WI38 (cell line): ENCODE measurements around the gene RTCB.
"Not testable (repeated sequence)": the region's sequence is repeated elsewhere in the genome, so short reads cannot be mapped to it uniquely, and the experiment has no call there.

Experiments
- H3K4me3 ChIP-seq: 2 replicates; pipeline ENCODE4 v1.5.1; 2011; ENCODE audit warnings: low read depth, mild to moderate bottlenecking, control low read depth, low read length
- TF ChIP-seq, protein P1 (sequence below): IDR thresholded peaks from 2 replicates; pipeline ENCODE4 v1.5.1; 2012; ENCODE audit warnings: low read depth, mild to moderate bottlenecking, control low read depth, low read length

The RTCB gene

DNA sequence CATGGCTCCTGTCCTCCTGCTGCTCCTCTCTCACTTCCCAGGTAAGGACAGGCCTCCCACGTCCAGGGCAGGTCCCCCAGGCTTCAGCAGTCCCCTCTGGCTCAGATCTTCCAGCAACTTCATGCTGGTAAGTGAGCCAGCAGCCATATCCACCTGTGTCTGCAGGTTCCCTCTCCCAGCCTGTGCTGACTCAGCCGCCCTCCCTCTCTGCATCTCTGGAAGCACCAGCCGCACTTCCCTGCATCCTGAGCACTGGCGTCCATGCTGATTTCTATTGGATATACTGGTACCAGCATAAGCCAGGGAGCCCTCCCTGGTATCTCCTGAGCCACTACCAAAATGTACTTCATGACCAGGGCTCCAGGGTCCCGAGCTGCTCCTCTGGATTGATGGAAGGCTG, 35.4 kb downstream of the RTCB start:
- no peak overlapping the region for H3K4me3 ChIP-seq
- TF ChIP-seq, protein P1, sequence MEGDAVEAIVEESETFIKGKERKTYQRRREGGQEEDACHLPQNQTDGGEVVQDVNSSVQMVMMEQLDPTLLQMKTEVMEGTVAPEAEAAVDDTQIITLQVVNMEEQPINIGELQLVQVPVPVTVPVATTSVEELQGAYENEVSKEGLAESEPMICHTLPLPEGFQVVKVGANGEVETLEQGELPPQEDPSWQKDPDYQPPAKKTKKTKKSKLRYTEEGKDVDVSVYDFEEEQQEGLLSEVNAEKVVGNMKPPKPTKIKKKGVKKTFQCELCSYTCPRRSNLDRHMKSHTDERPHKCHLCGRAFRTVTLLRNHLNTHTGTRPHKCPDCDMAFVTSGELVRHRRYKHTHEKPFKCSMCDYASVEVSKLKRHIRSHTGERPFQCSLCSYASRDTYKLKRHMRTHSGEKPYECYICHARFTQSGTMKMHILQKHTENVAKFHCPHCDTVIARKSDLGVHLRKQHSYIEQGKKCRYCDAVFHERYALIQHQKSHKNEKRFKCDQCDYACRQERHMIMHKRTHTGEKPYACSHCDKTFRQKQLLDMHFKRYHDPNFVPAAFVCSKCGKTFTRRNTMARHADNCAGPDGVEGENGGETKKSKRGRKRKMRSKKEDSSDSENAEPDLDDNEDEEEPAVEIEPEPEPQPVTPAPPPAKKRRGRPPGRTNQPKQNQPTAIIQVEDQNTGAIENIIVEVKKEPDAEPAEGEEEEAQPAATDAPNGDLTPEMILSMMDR, result no peak

DNA sequence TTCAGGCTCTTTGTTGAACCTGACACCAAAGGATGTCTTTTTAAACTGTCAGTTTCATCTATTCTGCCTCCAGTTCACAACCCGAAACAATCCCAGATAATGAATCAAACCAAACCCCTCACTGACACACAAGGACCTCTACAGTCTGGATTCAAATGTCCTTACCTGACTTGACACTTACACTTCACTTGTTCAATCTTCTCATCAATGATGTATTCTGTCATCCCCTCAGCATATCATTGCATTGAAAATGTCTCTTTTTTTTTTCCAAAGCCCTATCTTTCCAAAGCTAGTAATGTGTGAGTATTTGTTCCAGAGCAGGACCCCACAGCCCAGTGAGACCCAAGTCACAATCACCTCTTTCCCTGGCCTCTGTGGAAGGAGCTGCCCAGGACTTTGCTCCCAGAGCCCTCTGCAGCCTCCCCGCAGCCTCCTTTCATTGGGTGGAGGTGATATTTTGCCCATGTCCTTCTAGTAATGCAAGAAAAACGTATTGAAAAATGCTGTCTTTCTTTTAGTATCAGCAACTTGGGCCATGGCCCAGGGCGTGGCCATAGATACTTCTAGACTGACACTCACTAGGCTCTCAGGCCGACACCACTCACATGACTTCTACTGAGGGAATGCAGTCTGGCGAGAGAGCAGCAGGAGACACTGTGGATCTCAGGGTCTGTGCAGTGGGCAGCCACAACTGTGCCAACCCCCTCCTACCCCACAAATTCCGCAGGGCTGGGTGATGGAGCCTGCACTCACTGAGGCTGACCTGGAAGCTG, 36.2 kb downstream of the RTCB start:
- TF ChIP-seq, protein P1, result no peak
- no peak overlapping the region for H3K4me3 ChIP-seq

DNA sequence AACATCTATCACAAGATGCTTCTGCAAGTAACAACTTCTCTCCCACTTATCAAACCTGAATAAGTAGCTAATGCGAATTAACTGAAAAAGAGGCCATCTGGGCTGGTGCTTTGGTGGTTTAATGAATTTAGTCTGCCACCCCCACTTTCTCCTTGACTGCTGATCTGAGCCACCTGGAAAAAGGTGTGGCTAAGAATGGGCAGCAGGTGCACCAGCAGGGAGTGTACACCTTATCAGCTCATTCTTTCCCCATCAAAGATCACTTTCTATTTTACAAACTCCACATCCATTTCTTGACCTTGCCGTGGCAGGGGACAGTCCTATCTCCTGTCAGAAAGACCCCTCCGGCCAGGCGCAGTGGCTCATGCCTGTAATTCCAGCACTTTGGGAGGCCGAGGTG, 47.8 kb downstream of the RTCB start:
- TF ChIP-seq, protein P1, result no peak
- H3K4me3 ChIP-seq, result no peak overlapping the region

DNA sequence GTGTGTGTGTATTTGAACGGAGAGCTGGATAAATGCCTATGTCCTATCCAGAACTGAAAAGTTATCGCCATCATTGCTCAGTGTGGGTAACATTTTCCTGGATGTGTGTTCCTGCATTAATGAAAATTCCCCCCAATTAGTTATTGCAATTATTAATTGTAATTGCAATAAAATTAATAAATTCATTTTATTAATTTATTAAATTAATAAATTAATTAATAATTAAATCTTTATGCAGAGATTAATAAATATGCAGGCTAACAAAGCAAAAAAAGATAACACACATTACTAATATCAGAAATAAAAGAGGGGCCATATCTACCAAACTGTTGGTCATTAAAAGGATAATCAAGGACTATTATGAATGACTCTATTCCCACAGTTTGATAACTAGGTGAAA, 50.8 kb downstream of the RTCB start:
- H3K4me3 ChIP-seq, result no peak overlapping the region
- TF ChIP-seq, protein P1, result no peak

DNA sequence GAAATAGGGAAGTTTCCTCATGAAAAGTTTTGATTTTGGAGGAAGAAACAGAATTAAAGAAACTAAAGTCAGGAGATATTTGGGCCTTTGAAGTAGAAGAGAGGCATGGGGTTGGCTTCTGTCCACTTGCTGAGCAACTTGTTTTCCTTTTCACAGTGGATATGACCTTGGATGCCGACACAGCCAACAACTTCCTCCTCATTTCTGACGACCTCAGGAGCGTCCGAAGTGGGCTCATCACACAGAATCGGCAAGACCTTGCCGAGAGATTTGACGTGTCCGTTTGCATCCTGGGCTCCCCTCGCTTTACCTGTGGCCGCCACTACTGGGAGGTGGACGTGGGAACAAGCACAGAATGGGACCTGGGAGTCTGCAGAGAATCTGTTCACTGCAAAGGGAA, 52.0 kb downstream of the RTCB start:
- not testable (repeated sequence) for H3K4me3 ChIP-seq

DNA sequence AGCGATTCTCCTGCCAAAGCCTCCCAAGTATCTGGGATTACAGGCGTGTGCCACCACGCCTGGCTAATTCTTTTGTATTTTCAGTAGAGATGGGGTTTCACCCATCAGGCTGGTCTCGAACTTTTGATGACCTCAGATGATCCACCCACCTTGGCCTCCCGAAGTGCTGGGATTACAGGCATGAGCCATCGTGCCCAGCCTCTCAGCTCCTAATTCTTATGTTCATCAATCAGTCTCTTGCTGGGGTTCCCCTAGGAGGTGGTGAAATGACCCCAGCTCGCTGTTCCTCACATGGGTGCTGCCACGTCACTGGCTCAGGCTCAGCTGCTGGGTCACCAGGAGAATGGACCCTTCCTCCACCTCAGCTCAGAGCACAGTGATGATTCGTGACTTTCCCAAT, 54.5 kb downstream of the RTCB start, which contains the start of gene RFPL3:
Gene RFPL3, plus strand, starts transcription at position 301 of the 400 bp plus-strand sequence. CDS start 205 bp downstream, outside the sequence.
- H3K4me3 ChIP-seq, result not testable (repeated sequence)

DNA sequence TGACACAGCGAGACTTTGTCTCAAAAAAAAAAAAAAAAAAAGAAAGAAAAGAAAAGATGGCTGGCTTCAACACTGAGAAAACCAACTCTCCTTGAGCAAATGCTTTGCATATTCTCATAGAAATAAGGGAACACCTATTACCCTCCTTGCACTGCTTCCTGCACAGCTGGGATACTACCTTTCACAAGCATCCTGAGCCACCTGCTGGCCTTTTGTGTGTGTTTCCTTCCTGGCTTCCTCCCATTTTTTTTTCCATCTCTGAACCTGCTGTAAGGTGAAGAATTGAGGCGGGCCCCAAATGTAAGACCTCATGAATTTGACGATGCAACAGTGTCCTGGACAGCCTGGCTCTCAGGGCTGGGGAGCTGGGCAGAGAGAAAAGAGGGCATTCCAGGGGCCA, 56.3 kb downstream of the RTCB start:
- H3K4me3 ChIP-seq, result no peak overlapping the region
- TF ChIP-seq, protein P1, result no peak

DNA sequence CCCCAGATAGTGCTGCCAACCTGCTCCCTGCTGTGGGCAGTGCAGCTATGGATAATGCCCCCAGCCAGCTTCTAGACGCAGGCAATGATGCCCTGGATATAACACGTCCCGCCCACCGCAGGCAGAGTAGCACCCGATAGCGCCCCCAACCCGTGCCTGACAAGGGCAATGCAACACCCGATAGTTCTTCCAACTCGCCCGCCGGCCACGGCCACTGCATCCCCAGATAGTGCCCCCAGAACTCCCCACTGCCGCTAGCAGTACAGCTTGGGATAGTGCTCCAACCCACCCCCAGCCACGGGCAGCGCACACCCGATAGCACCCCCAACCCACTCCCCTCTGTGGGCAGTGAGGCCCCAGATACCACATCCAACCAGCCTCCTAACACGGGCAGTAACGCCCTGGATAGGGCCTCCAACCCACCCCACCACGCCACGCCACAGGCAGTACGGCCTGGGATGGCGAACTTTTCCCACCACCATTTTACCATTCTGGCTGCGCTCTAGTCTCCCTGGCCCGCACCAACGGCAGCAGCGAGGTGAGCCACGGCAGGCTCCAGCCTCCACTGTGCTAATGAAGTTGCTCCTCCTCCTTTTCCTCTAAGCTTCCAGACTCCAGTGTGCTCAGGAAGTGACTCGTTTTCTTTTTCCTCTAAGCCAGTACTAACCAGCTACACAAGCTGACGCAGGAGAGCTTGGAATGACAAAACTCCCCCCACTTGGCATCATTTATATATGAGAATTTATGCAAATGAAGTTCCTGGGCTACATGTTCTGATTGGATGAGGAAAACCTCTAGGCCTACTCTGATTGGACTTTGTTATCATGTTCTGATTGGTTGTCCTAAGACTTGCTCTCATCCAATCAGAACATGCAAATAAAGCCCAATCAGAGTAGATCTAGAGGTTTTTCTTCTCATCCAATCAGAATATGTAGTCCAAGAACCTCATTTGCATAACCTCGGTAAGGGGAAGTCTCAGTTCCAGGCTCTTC, 57.4 kb downstream of the RTCB start:
- TF ChIP-seq, protein P1, result no peak
- no peak overlapping the region for H3K4me3 ChIP-seq
